ENCODE measurements around the gene ING3.

The ING3 gene

DNA sequence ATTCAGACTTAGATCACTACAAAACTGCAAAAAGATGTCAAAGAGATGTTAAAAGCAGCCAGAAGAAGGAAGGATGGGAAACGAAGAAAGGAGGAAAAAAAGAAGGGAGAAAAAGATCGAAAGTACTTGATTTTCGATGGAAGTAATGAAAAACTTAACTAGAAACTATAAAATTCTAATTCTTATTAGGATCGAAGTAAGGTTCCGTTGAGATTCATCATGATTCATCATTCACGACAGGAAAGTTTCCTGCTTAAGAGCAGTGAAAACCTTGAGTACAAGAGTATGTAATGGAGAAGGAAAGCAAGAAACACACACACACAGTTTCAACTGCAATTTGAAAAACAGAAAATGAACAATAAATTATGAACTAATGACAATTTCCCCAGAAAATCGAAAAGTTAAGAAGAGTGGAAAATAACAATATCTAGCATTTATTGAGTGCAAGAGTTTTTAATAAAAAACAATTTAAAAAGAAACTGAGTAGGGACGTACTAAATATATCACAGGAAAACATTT is 1.1 kb upstream of the ING3 start:
- Histone ChIP-seq H3K79me2 (no peaks in the 10 kb centered on the region), H3K27me3 (ENCODE audit: control insufficient read depth, insufficient read depth, low read length) (no peaks in the 10 kb centered on the region), H3K9ac (no peak overlapping the region), H3K36me3 (ENCODE audit: control insufficient read depth, insufficient read depth, low read length) (no peaks in the 10 kb centered on the region), H3K4me2 (ENCODE audit: low read length) (peak overlapping the region; percentile 84), H3K9me3 (ENCODE audit: control insufficient read depth, low read length) (no peaks in the 10 kb centered on the region), H3K4me3 (ENCODE audit: low read depth, low read length) (peak overlapping the region; percentile 79), H3K4me1 (peaks cover 4% of the 10 kb centered on the region), H2AFZ (peak overlapping the region; percentile 85), H3K27ac (no peak overlapping the region)
- no peak for TF ChIP-seq CTCF (IDR thresholded peaks at IDR 0.05)

DNA sequence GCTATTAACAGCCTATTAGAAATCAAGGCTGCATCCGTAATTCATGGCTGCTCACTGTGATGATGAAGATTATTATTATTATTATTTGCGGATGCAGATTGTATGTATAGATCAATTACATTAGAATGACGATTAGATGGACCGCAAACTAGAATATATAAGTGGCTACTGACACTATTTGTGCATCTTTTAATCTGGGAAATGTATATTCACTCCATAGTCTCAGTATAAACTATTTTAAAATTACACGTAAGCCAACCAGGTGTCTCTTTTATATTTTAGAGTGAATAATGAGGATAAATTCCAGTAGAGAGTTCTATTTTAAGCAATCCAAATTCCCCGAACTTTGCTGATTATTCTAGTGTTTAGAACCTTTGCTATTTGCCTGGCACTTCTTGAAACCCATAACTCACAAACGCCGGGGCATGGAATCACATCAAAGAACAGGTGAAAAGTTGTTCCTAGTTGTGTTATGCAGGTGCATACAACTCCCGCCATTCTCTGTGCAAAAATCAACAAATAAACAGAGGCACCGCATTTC is 509 bp upstream of the ING3 start:
- H3K4me2 ChIP-seq (ENCODE audit: low read length), result peak overlapping the region; percentile 84
- peak overlapping the region; percentile 79 for H3K4me3 ChIP-seq (ENCODE audit: low read depth, low read length)
- H2AFZ ChIP-seq, result peak overlapping the region; percentile 85
- H3K9ac ChIP-seq, result no peak overlapping the region
- H3K9me3 ChIP-seq (ENCODE audit: control insufficient read depth, low read length), result no peaks in the 10 kb centered on the region
- H3K27ac ChIP-seq, result peak overlapping the region; percentile 94
- no peak for TF ChIP-seq CTCF (IDR thresholded peaks at IDR 0.05)
- no peaks in the 10 kb centered on the region for H3K27me3 ChIP-seq (ENCODE audit: control insufficient read depth, insufficient read depth, low read length)
- no peaks in the 10 kb centered on the region for H3K36me3 ChIP-seq (ENCODE audit: control insufficient read depth, insufficient read depth, low read length)
- H3K4me1 ChIP-seq, result peaks cover 4% of the 10 kb centered on the region
- H3K79me2 ChIP-seq, result no peaks in the 10 kb centered on the region

DNA sequence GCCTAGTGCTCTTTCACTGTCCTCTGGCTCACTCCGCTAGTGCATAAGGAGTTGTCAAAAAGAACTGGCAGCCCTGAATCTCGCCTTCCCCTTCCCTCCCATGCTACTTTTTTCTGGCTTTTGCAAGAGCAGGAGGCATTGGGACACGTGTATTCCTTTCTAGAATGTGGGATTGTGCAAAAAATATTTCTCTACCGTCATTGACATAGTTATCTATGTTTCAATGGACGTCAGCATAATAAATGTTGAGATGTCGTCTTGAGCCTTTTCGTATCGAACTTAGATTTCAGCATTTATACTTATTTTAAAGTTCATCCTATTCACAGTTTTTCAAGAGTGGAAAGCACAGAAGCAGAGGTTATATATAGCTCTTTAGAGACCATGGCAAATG is 727 bp downstream of the ING3 start:
- Histone ChIP-seq H2AFZ (peak overlapping the region; percentile 79), H3K9ac (no peak overlapping the region), H3K36me3 (ENCODE audit: control insufficient read depth, insufficient read depth, low read length) (no peaks in the 10 kb centered on the region), H3K4me2 (ENCODE audit: low read length) (peak overlapping the region; percentile 66), H3K27me3 (ENCODE audit: control insufficient read depth, insufficient read depth, low read length) (no peaks in the 10 kb centered on the region), H3K79me2 (no peaks in the 10 kb centered on the region), H3K4me1 (peaks cover 4% of the 10 kb centered on the region), H3K9me3 (ENCODE audit: control insufficient read depth, low read length) (no peaks in the 10 kb centered on the region), H3K27ac (peak overlapping the region; percentile 94), H3K4me3 (ENCODE audit: low read depth, low read length) (peak overlapping the region; percentile 79)
- no peak for TF ChIP-seq CTCF (IDR thresholded peaks at IDR 0.05)

GRCh38 chr7:120951826-120952225 is 1.2 kb downstream of the ING3 start:
- no peak overlapping the region for H3K9ac ChIP-seq
- H3K27ac ChIP-seq, result peak overlapping the region; percentile 94
- no peaks in the 10 kb centered on the region for H3K79me2 ChIP-seq
- peak overlapping the region; percentile 79 for H2AFZ ChIP-seq
- TF ChIP-seq CTCF (IDR thresholded peaks at IDR 0.05), result no peak
- peak overlapping the region; percentile 79 for H3K4me3 ChIP-seq (ENCODE audit: low read depth, low read length)
- no peaks in the 10 kb centered on the region for H3K36me3 ChIP-seq (ENCODE audit: control insufficient read depth, insufficient read depth, low read length)
- H3K4me2 ChIP-seq (ENCODE audit: low read length), result peak overlapping the region; percentile 66
- peaks cover 4% of the 10 kb centered on the region for H3K4me1 ChIP-seq
- H3K9me3 ChIP-seq (ENCODE audit: control insufficient read depth, low read length), result no peaks in the 10 kb centered on the region
- no peaks in the 10 kb centered on the region for H3K27me3 ChIP-seq (ENCODE audit: control insufficient read depth, insufficient read depth, low read length)

GRCh38 chr7:120955577-120956149 is 5.1 kb downstream of the ING3 start:
- Histone ChIP-seq H3K36me3 (ENCODE audit: control insufficient read depth, insufficient read depth, low read length) (no peaks in the 10 kb centered on the region), H3K4me3 (ENCODE audit: low read depth, low read length) (no peak overlapping the region), H3K4me2 (ENCODE audit: low read length) (no peak overlapping the region), H3K4me1 (peaks cover 4% of the 10 kb centered on the region), H3K9ac (no peak overlapping the region), H3K27me3 (ENCODE audit: control insufficient read depth, insufficient read depth, low read length) (no peaks in the 10 kb centered on the region), H3K9me3 (ENCODE audit: control insufficient read depth, low read length) (no peaks in the 10 kb centered on the region), H3K27ac (no peak overlapping the region), H2AFZ (no peak overlapping the region), H3K79me2 (no peaks in the 10 kb centered on the region)
- no peak for TF ChIP-seq CTCF (IDR thresholded peaks at IDR 0.05)

Data from parathyroid adenoma (tissue), 2 donors.